WTC11 (cell line): Measurements from ENCODE around the gene GALNT17. TPM values are rescaled to one million over a fixed set of nuclear protein-coding genes. Genes with fewer than 3 reads are reported as not detected.

Experiments
- ATAC-seq: fragments of 200-7000 bp; cut with Tn5 transposase; 2 replicates; pipeline ENCODE4 v1.10.0; 2021; ENCODE audit warnings: mild to moderate bottlenecking, moderate library complexity
- CTCF ChIA-PET: fragments of 300-600 bp; sonication (Branson Sonifier 250); formaldehyde crosslinking; loops from one replicate; lab custom pipeline; 2021; ENCODE audit warnings: antibody characterized with exemption; lab: Charles Lee
- POLR2A ChIA-PET: fragments of 350-600 bp; sonication (Branson Sonifier 250); formaldehyde crosslinking; loops from one replicate; lab custom pipeline; 2021; ENCODE audit warnings: antibody characterized with exemption; lab: Charles Lee
- DNase-seq: peaks from one replicate; pipeline ENCODE4 v3.0.0; 2021; ENCODE audit warnings: low spot score
- H3K27ac Mint-ChIP-seq: 2 replicates; pipeline ENCODE4 v1.8.0; 2021; ENCODE audit warnings: mixed read lengths
- H3K27me3 Mint-ChIP-seq: 2 replicates; pipeline ENCODE4 v1.8.0; 2021; ENCODE audit warnings: low read depth, mild to moderate bottlenecking, moderate library complexity, mixed read lengths
- H3K36me3 Mint-ChIP-seq: 2 replicates; pipeline ENCODE4 v1.8.0; 2021; ENCODE audit warnings: mixed read lengths
- H3K4me1 Mint-ChIP-seq: 2 replicates; pipeline ENCODE4 v1.8.0; 2022; ENCODE audit warnings: mixed read lengths
- H3K4me3 Mint-ChIP-seq: 2 replicates; pipeline ENCODE4 v1.8.0; 2021; ENCODE audit warnings: mild to moderate bottlenecking, moderate library complexity, mixed read lengths
- H3K9me3 Mint-ChIP-seq: 2 replicates; pipeline ENCODE4 v1.8.0; 2021; ENCODE audit warnings: mixed read lengths
- ATF6 ChIP-seq: sonication (generic); formaldehyde crosslinking; IDR thresholded peaks from 2 replicates; pipeline ENCODE4 v1.8.1; 2023; ENCODE audit warnings: mild to moderate bottlenecking, missing genetic modification reagents
- CDX4 ChIP-seq: fragments of 250-450 bp; sonication (Bioruptor Pico); IDR thresholded peaks from 2 replicates; pipeline ENCODE4 v1.9.0; 2021; ENCODE audit warnings: moderate library complexity, mild to moderate bottlenecking, inconsistent platforms, borderline replicate concordance
- CREB1 ChIP-seq: sonication (generic); formaldehyde crosslinking; IDR thresholded peaks from 2 replicates; pipeline ENCODE4 v1.8.0; 2023; ENCODE audit warnings: mild to moderate bottlenecking, missing genetic modification reagents
- CTCF ChIP-seq: fragments of 200-600 bp; IDR thresholded peaks from 2 replicates; pipeline ENCODE4 v1.8.0; 2022; ENCODE audit warnings: antibody characterized with exemption
- E2F5 ChIP-seq: sonication (generic); formaldehyde crosslinking; IDR thresholded peaks from 2 replicates; pipeline ENCODE4 v1.8.1; 2022; ENCODE audit warnings: mild to moderate bottlenecking, moderate library complexity, missing genetic modification reagents
- ESRRA ChIP-seq: sonication (generic); formaldehyde crosslinking; IDR thresholded peaks from 2 replicates; pipeline ENCODE4 v1.8.1; 2022; ENCODE audit warnings: mild to moderate bottlenecking, missing genetic modification reagents, borderline replicate concordance
- HMGXB4 ChIP-seq: sonication (generic); formaldehyde crosslinking; IDR thresholded peaks from 2 replicates; pipeline ENCODE4 v1.8.1; 2023; ENCODE audit warnings: mild to moderate bottlenecking, moderate library complexity, missing genetic modification reagents
- JAZF1 ChIP-seq: fragments of 250-450 bp; sonication (Bioruptor Pico); IDR thresholded peaks from 2 replicates; pipeline ENCODE4 v1.9.0; 2021; ENCODE audit warnings: moderate library complexity, mild to moderate bottlenecking, inconsistent platforms
- JUN ChIP-seq: sonication (generic); formaldehyde crosslinking; IDR thresholded peaks from 2 replicates; pipeline ENCODE4 v1.8.0; 2023; ENCODE audit warnings: mild to moderate bottlenecking, missing genetic modification reagents
- MAX ChIP-seq: sonication (generic); formaldehyde crosslinking; IDR thresholded peaks from 2 replicates; pipeline ENCODE4 v1.8.0; 2022; ENCODE audit warnings: mild to moderate bottlenecking, missing genetic modification reagents
- MYBL2 ChIP-seq: sonication (generic); formaldehyde crosslinking; IDR thresholded peaks from 2 replicates; pipeline ENCODE4 v1.8.1; 2023; ENCODE audit warnings: mild to moderate bottlenecking, moderate library complexity, missing genetic modification reagents
- NR3C1 ChIP-seq: sonication (generic); formaldehyde crosslinking; conservative IDR thresholded peaks from 2 replicates; pipeline ENCODE4 v1.8.1; 2023; ENCODE audit warnings: low read depth, mild to moderate bottlenecking, missing genetic modification reagents
- PRDM15 ChIP-seq: sonication (generic); formaldehyde crosslinking; IDR thresholded peaks from 2 replicates; pipeline ENCODE4 v1.8.0; 2022; ENCODE audit warnings: missing genetic modification reagents
- TEAD1 ChIP-seq: sonication (generic); formaldehyde crosslinking; IDR thresholded peaks from 2 replicates; pipeline ENCODE4 v1.8.0; 2022; ENCODE audit warnings: mild to moderate bottlenecking, missing genetic modification reagents
- TEAD4 ChIP-seq: sonication (generic); formaldehyde crosslinking; IDR thresholded peaks from 2 replicates; pipeline ENCODE4 v1.8.0; 2022; ENCODE audit warnings: mild to moderate bottlenecking, missing genetic modification reagents
- USF1 ChIP-seq: sonication (generic); formaldehyde crosslinking; IDR thresholded peaks from 2 replicates; pipeline ENCODE4 v1.8.0; 2022; ENCODE audit warnings: mild to moderate bottlenecking, missing genetic modification reagents
- ZNF219 ChIP-seq: sonication (generic); formaldehyde crosslinking; IDR thresholded peaks from 2 replicates; pipeline ENCODE4 v1.8.0; 2023; ENCODE audit warnings: missing genetic modification reagents, mild to moderate bottlenecking, borderline replicate concordance
- ZNF281 ChIP-seq: sonication (generic); formaldehyde crosslinking; IDR thresholded peaks from 2 replicates; pipeline ENCODE4 v1.8.0; 2023; ENCODE audit warnings: mild to moderate bottlenecking, missing genetic modification reagents
- ZNF317 ChIP-seq: sonication (generic); formaldehyde crosslinking; IDR thresholded peaks from 2 replicates; pipeline ENCODE4 v1.8.1; 2023; ENCODE audit warnings: low read depth, mild to moderate bottlenecking, moderate library complexity, missing genetic modification reagents, borderline replicate concordance
- ZNF425 ChIP-seq: fragments of 250-450 bp; sonication (Bioruptor Pico); conservative IDR thresholded peaks from 2 replicates; pipeline ENCODE4 v1.9.0; 2021; ENCODE audit warnings: mild to moderate bottlenecking
- total RNA-seq: library from RNA; stranded (reverse); gene quantifications from 3 replicates; pipeline ENCODE4 v1.2.3, GENCODE V29; 2021

GALNT17 gene
- total RNA-seq, 1 experiment from 2014 or later, result 61.1 TPM

GRCh38 chr7:71498381-71498780 lies 366.4 kb downstream of the GALNT17 start:
- no peak for TF ChIP-seq USF1 (CRISPR knock-in tag)
- TF ChIP-seq JUN (CRISPR knock-in tag), result no peak
- TF ChIP-seq CTCF, result no peak
- no peak for TF ChIP-seq ZNF281 (CRISPR knock-in tag)
- no peak for TF ChIP-seq HMGXB4 (CRISPR knock-in tag)
- TF ChIP-seq MYBL2 (CRISPR knock-in tag), result no peak
- no peak for TF ChIP-seq ESRRA (CRISPR knock-in tag)
- no peak for TF ChIP-seq ZNF219 (CRISPR knock-in tag)
- no peak for TF ChIP-seq TEAD1 (CRISPR knock-in tag)
- no peak for TF ChIP-seq JAZF1
- no peak for TF ChIP-seq ZNF425 (CRISPR knock-in tag)
- TF ChIP-seq TEAD4 (CRISPR knock-in tag), result no peak
- TF ChIP-seq E2F5 (CRISPR knock-in tag), result no peak
- TF ChIP-seq MAX, result no peak
- TF ChIP-seq NR3C1, result no peak
- TF ChIP-seq CDX4 (CRISPR knock-in tag), result no peak
- TF ChIP-seq PRDM15 (CRISPR knock-in tag), result no peak
- no peak for TF ChIP-seq CREB1 (CRISPR knock-in tag)
- no peak for TF ChIP-seq ATF6 (CRISPR knock-in tag)
- TF ChIP-seq ZNF317, result no peak
- ChIA-PET CTCF (no interaction called here), POLR2A (no interaction called here)
- no peak overlapping the region for H3K4me3 Mint-ChIP-seq
- H3K27me3 Mint-ChIP-seq, result no peaks in the 10 kb centered on the region; the same call in 1 of the 2 replicates
- peaks cover 40% of the 10 kb centered on the region for H3K4me1 Mint-ChIP-seq
- H3K36me3 Mint-ChIP-seq, result peaks cover 32% of the 10 kb centered on the region
- peaks cover 9% of the 10 kb centered on the region for H3K9me3 Mint-ChIP-seq
- no peak for DNase-seq
- ATAC-seq, result no peak
- peak overlapping the region; percentile 16; the same call in 1 of the 2 replicates for H3K27ac Mint-ChIP-seq
